Right atrium auricular region (tissue), 2 donors: Measurements from ENCODE around the gene DCTN2. TPM values are rescaled to one million over a fixed set of nuclear protein-coding genes. Genes with fewer than 3 reads are reported as not detected.
A peak's percentile ranks its signal among the peaks of the same experiment; 100 is the strongest.

Experiments used
- DNase-seq: peaks from one replicate; pipeline ENCODE4 v3.0.0-alpha.2; 2019; ENCODE audit warnings: low spot score
- H3K27ac ChIP-seq, 2 donors: fragments of 200-600 bp; sonication (generic); 1 replicate in 1 of 2; 2 replicates in 1 of 2; pipeline ENCODE4 v1.5.1; 2016 to 2019
- H3K27me3 ChIP-seq, 2 donors: fragments of 200-600 bp; sonication (generic); one replicate each; pipeline versions ENCODE4 v1.5.1 to v1.6.0; 2017 to 2019
- H3K36me3 ChIP-seq: fragments of 200-600 bp; sonication (generic); one replicate; pipeline ENCODE4 v1.5.1; 2016
- H3K4me1 ChIP-seq, 2 donors: fragments of 200-600 bp; sonication (generic); one replicate each; pipeline versions ENCODE4 v1.5.1 to v1.6.0; 2017 to 2019
- H3K4me3 ChIP-seq, 2 donors: fragments of 200-600 bp; sonication (generic); 1 replicate in 1 of 2; 2 replicates in 1 of 2; pipeline ENCODE4 v1.5.1; 2017 to 2019; ENCODE audit warnings: mild to moderate bottlenecking in 1 of 2, moderate library complexity in 1 of 2
- H3K9me3 ChIP-seq, 2 donors: fragments of 200-600 bp; sonication (generic); one replicate each; pipeline ENCODE4 v1.5.1; 2019
- total RNA-seq, 2 donors: library from RNA; depleted of rRNA; stranded (reverse); fragments of >200 nt; gene quantifications; one replicate each; pipeline ENCODE4 v1.1.0, GENCODE V29; 2016
- TF ChIP-seq, protein P1 (sequence below), 2 donors: fragments of 200-600 bp; sonication (generic); IDR thresholded peaks; one replicate each; pipeline ENCODE4 v1.5.1; 2019; ENCODE audit warnings: antibody characterized with exemption in 2 of 2

The DCTN2 gene
- total RNA-seq: 100 to 1,000 TPM; 109 to 114 TPM

DNA sequence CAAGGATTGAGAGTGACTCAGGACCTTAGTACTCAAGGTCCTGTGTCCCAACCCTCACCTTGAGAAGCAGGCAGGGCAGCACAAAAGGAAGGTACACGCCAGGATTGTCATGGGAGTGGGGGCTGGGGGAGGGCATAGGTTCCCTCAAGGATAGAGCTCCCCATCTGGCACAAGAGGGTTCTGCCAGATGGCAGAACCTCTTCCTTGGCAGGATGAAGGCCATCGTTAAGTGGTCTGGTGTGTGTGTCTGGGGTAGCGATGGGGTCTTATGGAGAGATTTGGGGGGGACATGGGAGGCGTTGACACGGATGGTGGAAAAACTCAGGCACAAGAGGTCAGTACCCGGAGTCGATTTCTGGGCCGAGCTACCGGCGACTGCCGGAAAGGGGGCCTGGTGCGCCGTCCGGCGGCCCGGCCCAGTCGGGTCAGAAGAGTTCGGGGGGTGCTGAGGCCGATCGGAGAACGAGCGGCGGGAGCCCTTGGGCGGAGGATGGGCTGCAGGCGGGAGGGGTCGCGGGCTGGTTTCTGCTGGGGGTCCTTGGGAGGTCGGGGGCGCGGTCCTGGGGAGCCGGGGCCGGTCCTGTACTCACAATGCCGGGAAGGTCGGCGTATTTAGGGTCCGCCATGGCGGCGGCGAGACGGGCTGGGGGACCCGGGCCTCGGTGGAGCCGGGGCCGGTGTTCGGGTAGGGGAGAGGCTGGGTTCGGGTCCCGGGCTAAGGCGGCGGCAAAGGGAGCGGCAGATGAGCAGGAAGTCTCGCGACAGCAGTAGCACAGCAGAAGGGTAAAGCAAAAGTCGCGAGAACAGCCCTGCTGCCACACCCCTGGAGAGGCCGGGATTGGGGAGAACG lies at the start of gene DCTN2:
TSS of gene DCTN2 (minus strand) at position 755 of the 850 bp plus-strand sequence. CDS start at position 626, 129 bp downstream.
- peak; percentile 98 for DNase-seq
- TF ChIP-seq, protein P1, sequence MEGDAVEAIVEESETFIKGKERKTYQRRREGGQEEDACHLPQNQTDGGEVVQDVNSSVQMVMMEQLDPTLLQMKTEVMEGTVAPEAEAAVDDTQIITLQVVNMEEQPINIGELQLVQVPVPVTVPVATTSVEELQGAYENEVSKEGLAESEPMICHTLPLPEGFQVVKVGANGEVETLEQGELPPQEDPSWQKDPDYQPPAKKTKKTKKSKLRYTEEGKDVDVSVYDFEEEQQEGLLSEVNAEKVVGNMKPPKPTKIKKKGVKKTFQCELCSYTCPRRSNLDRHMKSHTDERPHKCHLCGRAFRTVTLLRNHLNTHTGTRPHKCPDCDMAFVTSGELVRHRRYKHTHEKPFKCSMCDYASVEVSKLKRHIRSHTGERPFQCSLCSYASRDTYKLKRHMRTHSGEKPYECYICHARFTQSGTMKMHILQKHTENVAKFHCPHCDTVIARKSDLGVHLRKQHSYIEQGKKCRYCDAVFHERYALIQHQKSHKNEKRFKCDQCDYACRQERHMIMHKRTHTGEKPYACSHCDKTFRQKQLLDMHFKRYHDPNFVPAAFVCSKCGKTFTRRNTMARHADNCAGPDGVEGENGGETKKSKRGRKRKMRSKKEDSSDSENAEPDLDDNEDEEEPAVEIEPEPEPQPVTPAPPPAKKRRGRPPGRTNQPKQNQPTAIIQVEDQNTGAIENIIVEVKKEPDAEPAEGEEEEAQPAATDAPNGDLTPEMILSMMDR (IDR thresholded peaks at IDR 0.05): peak in 1 of 2 donors; percentile 16
- H3K27me3 ChIP-seq: peaks cover 3 to 17% of the 10 kb centered on the region in 2 donors
- H3K9me3 ChIP-seq: no peaks in the 10 kb centered on the region
- peaks cover 4% of the 10 kb centered on the region for H3K36me3 ChIP-seq
- peak within 1 kb of the TSS; percentile 98 to 100 for H3K4me3 ChIP-seq
- peaks cover 0 to 40% of the 10 kb centered on the region in 2 donors for H3K4me1 ChIP-seq
- H3K27ac ChIP-seq: peak within 1 kb of the TSS; percentile 89 to 97

DNA sequence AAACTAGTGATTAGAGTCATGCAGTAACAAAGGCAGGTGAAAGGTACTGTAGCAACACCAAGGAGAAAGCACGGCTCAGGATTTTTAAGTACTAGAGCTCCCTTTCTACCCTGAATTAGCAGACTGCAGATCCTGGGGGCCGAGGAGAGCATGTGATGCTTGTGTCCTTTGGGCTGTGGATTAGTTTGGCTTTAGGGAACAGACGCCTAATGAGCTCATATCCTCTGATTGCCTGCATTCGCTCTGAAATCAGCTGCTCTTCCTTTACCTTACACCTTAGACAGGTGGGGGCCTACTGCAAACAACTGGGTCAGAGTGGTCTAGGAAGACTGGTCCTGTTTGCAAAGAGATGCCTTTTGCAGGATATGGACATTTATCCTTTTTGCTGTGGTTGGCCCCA lies 46.2 kb upstream of the DCTN2 start:
- no peak overlapping the region for H3K27ac ChIP-seq
- H3K4me3 ChIP-seq: no peak overlapping the region
- H3K27me3 ChIP-seq: no peaks in the 10 kb centered on the region
- TF ChIP-seq, protein P1 (IDR thresholded peaks at IDR 0.05): no peak
- no peak for DNase-seq
- H3K36me3 ChIP-seq: peaks cover 7% of the 10 kb centered on the region
- peaks cover 0 to 13% of the 10 kb centered on the region in 2 donors for H3K4me1 ChIP-seq
- no peaks in the 10 kb centered on the region for H3K9me3 ChIP-seq

DNA sequence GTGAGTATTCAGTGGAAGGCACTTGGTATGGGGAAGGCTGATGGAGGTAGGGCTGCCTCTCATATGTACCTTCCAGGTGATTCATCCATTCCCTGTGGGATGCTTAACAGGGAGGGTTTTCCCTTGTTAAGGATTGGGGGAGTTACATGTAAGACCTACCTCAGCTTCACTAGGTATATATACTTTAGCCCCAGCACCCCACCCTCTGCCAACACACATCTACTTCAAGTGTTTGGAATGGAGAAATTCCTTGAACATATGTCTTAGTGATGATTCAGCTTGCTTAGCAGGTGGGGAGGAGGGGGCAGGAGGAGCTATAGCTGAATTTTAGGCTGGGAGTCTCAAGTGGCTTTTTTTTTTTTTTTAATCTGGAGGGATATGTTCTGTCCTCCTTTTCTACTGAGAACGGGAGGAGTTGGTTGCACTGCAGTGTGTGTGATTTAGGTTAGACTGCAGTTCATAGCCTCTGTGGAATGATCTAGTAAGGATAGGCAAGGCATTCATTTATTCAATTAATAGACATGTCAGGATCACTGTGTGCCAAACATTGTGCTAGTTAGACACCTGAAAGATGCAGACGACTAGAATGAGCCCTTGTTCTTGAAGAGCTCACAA lies 45.7 kb upstream of the DCTN2 start:
- TF ChIP-seq, protein P1 (IDR thresholded peaks at IDR 0.05): no peak
- no peak for DNase-seq
- peaks cover 0 to 13% of the 10 kb centered on the region in 2 donors for H3K4me1 ChIP-seq
- H3K4me3 ChIP-seq: no peak overlapping the region
- peaks cover 7% of the 10 kb centered on the region for H3K36me3 ChIP-seq
- no peaks in the 10 kb centered on the region for H3K9me3 ChIP-seq
- H3K27me3 ChIP-seq: no peaks in the 10 kb centered on the region
- H3K27ac ChIP-seq: no peak overlapping the region

DNA sequence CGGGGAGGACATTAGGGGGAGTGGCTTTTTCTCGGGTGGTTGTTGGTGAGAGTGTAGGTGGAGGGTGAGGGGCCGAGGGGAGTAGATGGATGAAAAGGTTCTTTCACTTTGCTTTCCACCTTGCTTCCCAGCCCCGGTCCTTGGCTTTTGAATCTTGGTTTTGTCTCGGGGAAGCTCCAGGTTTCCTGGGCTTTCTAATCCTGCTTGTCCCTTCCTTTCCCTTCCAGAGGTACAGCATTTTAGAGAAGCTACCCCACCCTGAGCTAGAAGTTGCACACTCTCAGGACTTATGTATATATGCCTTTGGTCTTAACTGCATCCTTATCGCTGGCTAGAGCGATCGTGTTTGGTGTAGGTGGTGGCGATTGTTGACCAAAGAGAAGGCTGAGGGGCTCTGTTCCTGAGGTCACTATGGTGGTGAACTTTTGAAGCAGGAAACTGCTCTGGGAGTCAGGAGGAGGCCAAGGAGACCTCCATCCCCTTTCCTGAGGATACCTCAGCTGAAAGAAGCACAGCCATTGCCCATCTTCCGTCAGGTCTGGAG lies 44.9 kb upstream of the DCTN2 start:
- TF ChIP-seq, protein P1 (IDR thresholded peaks at IDR 0.05): no peak
- no peaks in the 10 kb centered on the region for H3K27me3 ChIP-seq
- H3K4me1 ChIP-seq: peaks cover 0 to 13% of the 10 kb centered on the region in 2 donors
- peaks cover 7% of the 10 kb centered on the region for H3K36me3 ChIP-seq
- no peak for DNase-seq
- no peaks in the 10 kb centered on the region for H3K9me3 ChIP-seq
- H3K27ac ChIP-seq: peak overlapping the region; percentile 69 to 80
- peak overlapping the region; percentile 73 to 96 for H3K4me3 ChIP-seq

DNA sequence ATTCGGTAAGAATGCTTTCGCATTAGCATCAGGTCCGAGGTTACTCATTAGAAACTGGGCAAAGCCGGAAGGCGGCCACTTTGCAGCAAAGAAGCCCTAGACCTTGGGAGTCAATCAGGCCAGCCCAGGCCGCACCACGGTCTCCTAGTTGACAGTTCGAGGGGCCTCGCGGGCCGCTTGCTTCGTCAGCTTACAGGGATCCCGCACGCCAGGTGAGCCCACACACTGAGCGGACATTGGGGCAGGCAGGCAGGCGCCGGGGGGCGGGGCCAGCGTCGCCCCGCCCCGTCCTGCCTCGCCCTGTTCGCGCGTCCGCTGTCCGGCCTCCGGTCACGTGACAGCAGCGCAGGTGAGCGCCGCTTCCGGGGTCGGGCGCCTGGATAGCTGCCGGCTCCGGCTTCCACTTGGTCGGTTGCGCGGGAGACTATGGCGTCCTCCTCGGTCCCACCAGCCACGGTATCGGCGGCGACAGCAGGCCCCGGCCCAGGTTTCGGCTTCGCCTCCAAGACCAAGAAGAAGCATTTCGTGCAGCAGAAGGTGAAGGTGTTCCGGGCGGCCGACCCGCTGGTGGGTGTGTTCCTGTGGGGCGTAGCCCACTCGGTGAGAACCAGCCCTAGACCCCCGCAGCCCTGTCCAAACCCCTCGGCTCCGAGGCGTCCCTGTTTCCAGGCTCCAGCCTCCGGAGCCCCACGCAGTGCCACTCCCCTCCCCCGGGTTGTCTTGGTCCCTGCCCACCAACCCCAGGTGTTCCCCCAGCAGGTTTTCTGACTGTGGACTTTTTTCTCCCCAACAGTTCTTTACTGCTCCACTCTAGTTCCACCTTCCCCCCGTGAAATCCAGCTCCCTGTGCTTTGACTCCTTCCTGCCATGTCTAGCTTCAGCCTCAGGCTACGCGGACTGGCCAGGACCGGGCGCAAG lies 44.1 kb upstream of the DCTN2 start, which contains the start of gene PIP4K2C:
TSS of gene PIP4K2C (plus strand) at position 329 of the 918 bp plus-strand sequence. CDS start at position 427, 98 bp downstream.
- Histone ChIP-seq H3K4me3 (peak within 1 kb of the TSS; percentile 73 to 96), H3K36me3 (peaks cover 7% of the 10 kb centered on the region), H3K27ac (peak within 1 kb of the TSS; percentile 69 to 80), H3K9me3 (no peaks in the 10 kb centered on the region), H3K27me3 (no peaks in the 10 kb centered on the region), H3K4me1 (peaks cover 0 to 13% of the 10 kb centered on the region in 2 donors)
- TF ChIP-seq, protein P1 (IDR thresholded peaks at IDR 0.05): no peak
- peak; percentile 71 for DNase-seq
